PC-9 (cell line): ENCODE data around the gene STRIP2.

ENCODE experiments used
- CTCF ChIP-seq: fragments of 200-600 bp; sonication (generic); conservative IDR thresholded peaks from 2 replicates; pipeline ENCODE4 v1.6.1; 2017; ENCODE audit warnings: mixed run types, antibody characterized with exemption, mild to moderate bottlenecking, moderate library complexity
- EZH2 ChIP-seq: fragments of 200-600 bp; sonication (generic); IDR thresholded peaks from 2 replicates; pipeline ENCODE4 v1.8.0; 2017; ENCODE audit warnings: antibody characterized with exemption, low read depth

GRCh38 chr7:129458171-129458570 is 23.9 kb downstream of the STRIP2 start:
- no peak for TF ChIP-seq CTCF
- TF ChIP-seq EZH2 = no peak
